ENCODE results near the gene SH3BP5L.
"Not testable (repeated sequence)": the region's sequence is repeated elsewhere in the genome, so short reads cannot be mapped to it uniquely, and the experiment has no call there.

Gene SH3BP5L

GRCh38 chr1:248810000-248810726 lies 15.6 kb downstream of the SH3BP5L start:
- DNase-seq (ENCODE audit: low read depth, low spot score) = no peak

GRCh38 chr1:248808876-248809275 lies 16.8 kb downstream of the SH3BP5L start:
- no peak for DNase-seq (ENCODE audit: low read depth, low spot score)

DNA sequence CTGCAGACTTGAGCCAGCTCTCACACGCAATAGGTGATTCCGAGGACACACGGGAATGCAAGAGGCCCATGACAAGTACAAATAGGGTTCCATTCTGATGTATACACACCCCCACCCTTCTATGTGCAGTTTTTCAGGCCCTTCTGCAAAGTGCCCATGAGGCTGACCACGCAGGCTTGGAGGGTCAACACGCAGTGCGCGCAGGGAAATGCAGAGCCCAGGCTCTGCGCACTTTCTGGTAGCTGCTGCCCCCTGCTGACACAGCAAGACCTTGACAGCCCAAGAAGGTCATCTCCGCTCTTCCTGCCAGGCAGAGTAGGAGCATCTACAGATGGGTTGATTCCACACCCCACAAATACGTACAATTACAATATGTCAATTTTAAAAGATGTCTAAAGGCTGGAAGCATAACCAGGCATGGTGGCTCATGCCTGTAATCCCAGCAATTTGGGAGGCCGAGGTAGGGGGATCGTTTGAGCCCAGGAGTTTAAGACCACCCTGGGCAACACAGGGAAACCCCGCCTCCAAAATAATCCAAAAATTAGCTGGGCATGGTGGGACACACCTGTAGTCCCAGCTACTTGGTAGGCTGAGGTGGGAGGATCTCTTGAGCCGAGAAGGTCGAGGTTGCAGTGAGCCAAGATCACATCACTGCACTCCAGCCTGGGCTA lies 18.5 kb downstream of the SH3BP5L start:
- DNase-seq (ENCODE audit: low read depth, low spot score) = no peak

DNA sequence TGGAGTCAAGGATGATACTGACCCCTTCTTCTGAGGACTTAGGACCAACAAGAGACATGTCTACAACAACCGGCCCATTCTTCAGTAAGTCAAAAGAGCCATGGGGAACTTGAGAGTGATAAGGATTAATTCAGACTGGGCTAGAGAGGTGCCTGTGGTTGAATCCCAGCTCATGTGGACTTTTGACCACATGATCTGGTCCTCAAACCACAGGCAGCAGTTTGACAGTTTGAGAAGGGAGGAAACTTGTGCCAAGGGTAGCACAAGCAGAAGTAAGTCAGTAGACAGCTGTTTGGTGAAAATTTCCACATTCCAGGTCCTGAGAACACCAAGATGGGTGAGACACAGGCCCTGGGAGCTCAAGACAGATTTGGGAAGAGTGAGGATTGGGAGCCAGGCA lies 19.8 kb downstream of the SH3BP5L start:
- no peak for DNase-seq (ENCODE audit: low read depth, low spot score)

- DNase-seq (ENCODE audit: low read depth, low spot score) = no peak
Measured at GRCh38 chr1:248804771-248805681, 20.7 kb downstream of the SH3BP5L start.

GRCh38 chr1:248803501-248803900 lies 22.2 kb downstream of the SH3BP5L start:
- DNase-seq (ENCODE audit: low read depth, low spot score) = not testable (repeated sequence)

- DNase-seq (ENCODE audit: low read depth, low spot score) = no peak
Measured at GRCh38 chr1:248802454-248802853, 23.3 kb downstream of the SH3BP5L start.

DNA sequence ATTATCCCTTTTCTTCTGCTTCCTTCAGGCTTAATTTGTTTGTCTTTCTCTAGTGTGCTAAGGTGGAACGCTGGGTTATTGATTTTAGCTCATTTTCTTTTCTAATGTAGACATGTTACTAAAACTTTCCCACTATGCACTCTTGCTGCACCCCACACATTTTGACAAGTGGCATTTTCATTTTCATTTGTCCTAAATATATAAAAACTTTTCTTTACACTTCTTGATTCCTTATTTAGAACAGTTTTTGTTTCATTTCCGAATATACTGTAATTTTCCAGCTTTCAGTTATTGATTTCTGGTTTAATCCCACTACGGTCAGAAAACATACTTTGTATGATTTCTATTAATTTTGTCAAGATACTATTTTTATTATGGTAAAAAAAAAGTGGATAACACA lies 25.3 kb downstream of the SH3BP5L start:
- no peak for DNase-seq (ENCODE audit: low read depth, low spot score)

DNA sequence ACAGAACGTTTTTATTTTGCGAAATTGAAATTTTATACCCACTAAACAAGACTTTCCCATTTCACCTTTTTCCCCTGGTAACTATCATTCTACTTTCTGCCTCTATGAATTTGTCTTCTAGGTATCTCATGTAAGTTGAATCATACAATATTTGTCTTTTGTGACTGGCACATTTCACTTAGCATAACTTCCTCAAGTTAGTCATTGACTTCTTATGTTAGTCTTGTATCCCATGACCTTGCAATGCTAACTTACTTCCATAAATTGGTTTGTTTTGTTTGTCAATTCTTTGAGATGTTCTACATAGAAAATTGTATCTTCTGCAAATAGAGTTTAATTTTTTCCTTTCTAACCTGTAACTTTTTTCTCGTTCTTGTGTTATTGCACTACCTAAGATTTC lies 26.9 kb downstream of the SH3BP5L start:
- no peak for DNase-seq (ENCODE audit: low read depth, low spot score)

DNA sequence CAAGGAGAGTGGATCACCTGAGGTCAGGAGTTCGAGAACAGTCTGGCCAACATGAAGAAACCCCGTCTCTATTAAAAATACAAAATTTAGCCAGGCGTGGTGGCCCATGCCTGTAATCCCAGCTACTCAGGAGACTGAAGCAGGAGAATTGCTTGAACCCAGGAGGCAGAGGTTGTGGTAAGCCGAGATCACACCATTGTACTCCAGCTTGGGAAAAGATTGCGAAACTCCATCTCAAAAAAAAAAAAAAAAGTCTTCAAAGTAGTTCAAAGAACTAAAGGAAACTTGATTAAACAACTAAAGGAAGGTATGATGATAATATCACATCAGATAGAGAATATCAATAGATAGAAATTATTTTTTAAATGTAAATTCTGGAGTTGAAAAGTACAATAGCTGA lies 31.1 kb downstream of the SH3BP5L start:
- DNase-seq (ENCODE audit: low read depth, low spot score) = not testable (repeated sequence)

DNA sequence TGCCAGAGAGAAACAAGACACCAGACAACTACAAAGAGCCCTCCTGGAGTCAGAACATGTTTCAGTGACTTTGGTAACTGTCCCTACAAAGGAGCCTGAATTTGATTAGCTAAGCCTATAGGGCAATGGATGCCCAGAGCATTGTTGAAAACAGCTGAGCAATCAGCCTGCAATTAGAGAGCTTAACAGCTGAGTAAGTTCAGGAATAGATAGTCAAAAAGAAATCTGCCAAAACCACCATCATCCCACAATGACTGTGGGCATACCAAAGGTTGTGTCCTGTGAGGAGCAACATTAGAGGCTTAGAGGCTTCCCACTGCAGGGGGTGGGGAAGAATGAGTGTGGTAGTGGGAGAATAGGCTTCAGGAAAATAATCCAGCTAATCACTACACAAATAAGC lies 32.1 kb downstream of the SH3BP5L start:
- DNase-seq (ENCODE audit: low read depth, low spot score) = no peak

DNA sequence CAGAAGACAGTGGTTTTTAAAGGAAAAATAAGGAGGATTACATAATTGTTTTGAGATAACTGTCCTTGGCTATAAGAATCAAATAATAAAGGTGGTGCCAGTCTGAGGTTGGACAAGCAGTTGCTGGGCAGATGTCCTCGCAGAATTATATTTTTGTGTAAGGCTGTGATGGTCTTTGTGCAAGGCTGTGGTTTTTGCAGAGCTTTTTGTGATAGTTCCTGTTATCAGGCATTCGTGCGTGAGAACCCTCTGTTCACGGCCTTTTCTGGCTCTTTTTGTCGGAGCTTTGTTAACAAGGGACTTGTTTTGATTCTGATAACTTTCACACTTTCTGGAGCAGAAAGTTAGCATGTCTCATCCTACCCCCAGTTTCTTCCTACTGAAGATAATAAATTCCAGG lies 33.4 kb downstream of the SH3BP5L start:
- no peak for DNase-seq (ENCODE audit: low read depth, low spot score)

DNA sequence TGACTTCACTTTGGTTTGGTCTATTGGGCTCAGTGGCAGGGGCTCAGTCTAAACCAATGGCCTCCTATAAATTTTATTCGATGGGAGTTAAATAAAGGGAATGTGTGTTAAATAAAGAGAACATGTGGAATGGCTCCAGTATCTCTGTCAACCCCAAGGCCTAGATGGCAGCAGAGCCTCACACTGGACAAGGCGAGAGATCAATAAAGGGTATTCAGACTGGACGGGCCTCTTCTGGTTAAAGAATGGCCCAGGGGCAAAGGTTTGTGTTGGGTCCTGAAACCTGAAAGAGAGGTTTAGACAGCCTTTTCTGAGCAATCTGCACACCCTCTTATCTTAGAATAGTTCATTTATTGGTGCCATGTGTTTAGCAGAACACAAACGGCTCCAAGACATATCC lies 34.7 kb downstream of the SH3BP5L start:
- no peak for DNase-seq (ENCODE audit: low read depth, low spot score)

- DNase-seq (ENCODE audit: low read depth, low spot score) = no peak
Measured at GRCh38 chr1:248790456-248790855, 35.3 kb downstream of the SH3BP5L start.

DNA sequence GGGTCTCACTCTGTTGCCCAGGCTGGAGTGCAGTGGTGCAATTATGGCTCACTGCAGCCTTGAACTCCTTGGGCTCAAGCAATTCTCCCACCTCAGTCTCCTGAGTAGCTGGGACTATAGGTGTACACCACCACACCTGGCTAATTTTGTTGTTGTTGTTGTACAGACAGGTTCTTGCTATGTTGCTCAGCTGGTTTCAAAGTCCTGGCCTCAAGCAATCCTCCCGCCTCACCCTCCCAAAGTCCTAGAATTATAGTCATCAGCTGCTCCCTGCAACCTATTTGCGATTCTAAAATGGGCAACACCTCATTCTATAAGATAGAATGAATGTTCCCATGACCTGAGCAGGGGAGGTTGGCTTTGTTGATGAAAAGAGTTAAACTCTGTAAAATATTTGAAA lies 36.4 kb downstream of the SH3BP5L start:
- DNase-seq (ENCODE audit: low read depth, low spot score) = not testable (repeated sequence)

GRCh38 chr1:248788327-248788726 lies 37.4 kb downstream of the SH3BP5L start:
- DNase-seq (ENCODE audit: low read depth, low spot score) = no peak

DNA sequence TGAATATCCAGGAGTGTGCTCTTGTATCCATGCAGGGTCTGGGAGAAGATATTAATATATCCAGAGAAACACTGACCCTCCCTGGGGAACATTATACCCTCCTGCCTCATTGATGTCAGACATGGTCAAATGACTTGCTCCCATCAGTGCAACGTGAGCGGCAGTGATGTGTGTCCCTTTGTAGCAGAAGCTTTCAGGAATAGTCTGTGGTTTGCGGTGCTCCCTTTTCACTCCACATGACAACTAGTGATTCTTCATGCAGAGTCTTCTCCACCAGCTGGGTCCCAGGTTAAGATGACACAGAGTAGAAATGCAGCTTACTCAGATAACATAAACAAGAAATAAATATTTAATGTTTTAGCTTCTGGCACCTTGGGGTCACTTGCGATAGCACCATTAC lies 38.3 kb downstream of the SH3BP5L start:
- no peak for DNase-seq (ENCODE audit: low read depth, low spot score)

GRCh38 chr1:248786156-248786555 lies 39.6 kb downstream of the SH3BP5L start:
- DNase-seq (ENCODE audit: low read depth, low spot score) = no peak

DNA sequence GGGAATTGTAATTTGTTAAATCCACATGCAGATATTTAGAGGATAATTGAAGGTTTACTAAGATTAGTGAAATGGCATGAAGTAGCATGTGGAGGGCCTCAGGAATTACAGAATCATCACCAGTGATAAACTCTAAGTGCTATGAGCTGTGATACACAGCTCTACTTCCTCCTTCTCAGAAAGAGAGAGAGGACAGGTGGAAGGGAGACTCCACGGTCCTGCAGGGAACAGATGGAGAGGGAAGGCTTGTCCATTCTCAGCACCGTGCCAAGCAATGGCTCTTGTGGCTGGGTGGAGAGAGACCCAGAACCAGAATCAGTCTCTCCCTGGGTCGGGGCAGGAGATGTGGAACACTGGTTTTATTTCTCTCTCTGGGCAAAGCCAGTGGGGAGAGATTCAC lies 42.3 kb downstream of the SH3BP5L start:
- no peak for DNase-seq (ENCODE audit: low read depth, low spot score)

- DNase-seq (ENCODE audit: low read depth, low spot score) = no peak
Measured at GRCh38 chr1:248782416-248783141, 43.1 kb downstream of the SH3BP5L start.

DNA sequence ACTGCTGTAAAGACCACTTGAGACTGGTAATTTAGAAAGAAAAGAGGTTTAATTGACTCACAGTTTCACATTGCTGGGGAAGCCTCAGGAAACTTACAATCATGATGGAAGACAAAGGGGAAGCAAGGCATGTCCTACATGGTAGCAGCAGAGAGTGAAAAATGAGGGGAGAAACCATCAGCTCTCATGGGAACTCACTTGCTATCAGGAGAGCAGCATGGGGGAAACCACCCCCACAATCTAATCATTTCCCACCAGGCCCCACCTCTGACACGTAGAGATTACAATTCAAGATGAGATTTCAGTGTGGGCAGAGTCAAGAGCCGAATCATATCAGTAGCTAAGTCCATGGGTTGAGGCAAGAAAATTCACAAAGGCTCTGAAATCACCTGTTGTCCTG lies 46.4 kb downstream of the SH3BP5L start:
- DNase-seq (ENCODE audit: low read depth, low spot score) = no peak

DNA sequence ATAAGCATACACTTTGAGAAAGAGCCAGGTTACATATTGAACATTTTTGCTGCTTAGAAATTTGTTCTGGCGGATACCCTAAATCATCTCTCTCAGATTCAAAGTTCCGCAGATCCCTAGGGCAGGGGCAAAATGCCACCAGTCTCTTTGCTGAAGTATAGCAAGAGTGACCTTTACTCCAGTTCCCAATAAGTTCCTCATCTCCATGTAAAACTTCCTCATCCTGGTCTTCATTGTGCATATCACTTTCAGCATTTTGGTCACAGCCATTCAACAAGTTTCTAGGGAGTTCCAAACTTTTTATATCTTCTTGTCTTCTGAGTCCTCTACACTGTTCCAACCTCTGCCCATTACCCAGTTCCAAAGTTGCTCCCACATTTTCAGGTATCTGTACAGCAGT lies 46.8 kb downstream of the SH3BP5L start:
- no peak for DNase-seq (ENCODE audit: low read depth, low spot score)
